CD4-positive, alpha-beta T cell (primary cell): Measurements from ENCODE around the gene KIF7. TPM values are rescaled to one million over a fixed set of nuclear protein-coding genes. Genes with fewer than 3 reads are reported as not detected.

ENCODE experiments used
- ATAC-seq: fragments of 200-7000 bp; cut with Tn5 transposase; one replicate; pipeline ENCODE4 v1.10.0; 2022; ENCODE audit warnings: mild to moderate bottlenecking; ENCODE audit not compliant: poor library complexity
- CTCF ChIA-PET: fragments of 350-600 bp; sonication (Branson Sonifier 250); formaldehyde crosslinking; loops from one replicate; lab custom pipeline; 2021; ENCODE audit warnings: antibody characterized with exemption, inconsistent platforms; lab: Charles Lee
- POLR2A ChIA-PET: fragments of 350-600 bp; sonication (Branson Sonifier 250); formaldehyde crosslinking; loops from one replicate; lab custom pipeline; 2021; ENCODE audit warnings: antibody characterized with exemption, inconsistent platforms; lab: Charles Lee
- DNase-seq, 14 experiments: peaks; one replicate each; pipeline ENCODE4 v3.0.0-alpha.2; 2013 to 2020; ENCODE audit warnings: mixed read lengths in 2 of 14
- H3K27ac ChIP-seq, 2 donors: one replicate each; pipeline versions ENCODE4 v1.5.1 to v1.7.0; 2013; ENCODE audit warnings: low read length in 2 of 2, low read depth in 1 of 2, mild to moderate bottlenecking in 1 of 2
- H3K27me3 ChIP-seq, 2 experiments: 1 replicate in 1 of 2; 2 replicates in 1 of 2; pipeline versions ENCODE4 v1.6.1 to v1.7.0; 2013; ENCODE audit warnings: low read length in 2 of 2, control low read depth in 1 of 2, mild to moderate bottlenecking in 1 of 2, moderate library complexity in 1 of 2; ENCODE audit not compliant: insufficient read depth in 2 of 2, control insufficient read depth in 1 of 2
- H3K36me3 ChIP-seq: one replicate; pipeline ENCODE4 v1.6.1; 2013; ENCODE audit warnings: low read length, control low read depth; ENCODE audit not compliant: insufficient read depth
- H3K4me1 ChIP-seq: one replicate; pipeline ENCODE4 v1.6.1; 2013; ENCODE audit warnings: low read length, control low read depth; ENCODE audit not compliant: insufficient read depth
- H3K4me3 ChIP-seq: one replicate; pipeline ENCODE4 v1.5.1; 2013; ENCODE audit warnings: mild to moderate bottlenecking, low read length, moderate library complexity
- H3K9me3 ChIP-seq, 2 experiments: 1 replicate in 1 of 2; 2 replicates in 1 of 2; pipeline versions ENCODE4 v1.6.1 to v1.7.0; 2013; ENCODE audit warnings: low read length in 2 of 2, mild to moderate bottlenecking in 2 of 2, control low read depth in 1 of 2, moderate library complexity in 1 of 2; ENCODE audit not compliant: control insufficient read depth in 1 of 2, insufficient read depth in 1 of 2
- H3K27ac Mint-ChIP-seq: one replicate; pipeline ENCODE4 v1.8.0; 2020; ENCODE audit warnings: mixed read lengths
- H3K27me3 Mint-ChIP-seq: one replicate; pipeline ENCODE4 v1.8.0; 2021; ENCODE audit warnings: mixed read lengths
- H3K36me3 Mint-ChIP-seq: one replicate; pipeline ENCODE4 v1.8.0; 2021; ENCODE audit warnings: low read depth, mixed read lengths
- H3K4me1 Mint-ChIP-seq: one replicate; pipeline ENCODE4 v1.8.0; 2021; ENCODE audit warnings: low read depth, mixed read lengths
- H3K4me3 Mint-ChIP-seq: one replicate; pipeline ENCODE4 v1.8.0; 2020; ENCODE audit warnings: mild to moderate bottlenecking, mixed read lengths
- H3K9me3 Mint-ChIP-seq: one replicate; pipeline ENCODE4 v1.8.0; 2020; ENCODE audit warnings: mixed read lengths
- CTCF ChIP-seq: fragments of 200-600 bp; IDR thresholded peaks from one replicate; pipeline ENCODE4 v1.8.0; 2022; ENCODE audit warnings: antibody characterized with exemption, mild to moderate bottlenecking
- intact Hi-C, 2 experiments: fragments of 100-400 bp; cut with DNase I in 1 of 2; cut with micrococcal nuclease in 1 of 2; formaldehyde crosslinking; loops; one replicate each; pipeline versions ENCODE4 v1.15.1 to v1.9.0; 2023 to 2025; cut with DNase I, micrococcal nuclease
- total RNA-seq, 174 experiments: library from RNA in 2 of 174; stranded (reverse) in 2 of 174; gene quantifications; one replicate each; pipeline ENCODE4 v1.2.3 and lab custom pipeline; 2021 to 2026

The KIF7 gene
- total RNA-seq, 2 experiments from 2014 or later = 0.08 to 0.20 TPM

DNA sequence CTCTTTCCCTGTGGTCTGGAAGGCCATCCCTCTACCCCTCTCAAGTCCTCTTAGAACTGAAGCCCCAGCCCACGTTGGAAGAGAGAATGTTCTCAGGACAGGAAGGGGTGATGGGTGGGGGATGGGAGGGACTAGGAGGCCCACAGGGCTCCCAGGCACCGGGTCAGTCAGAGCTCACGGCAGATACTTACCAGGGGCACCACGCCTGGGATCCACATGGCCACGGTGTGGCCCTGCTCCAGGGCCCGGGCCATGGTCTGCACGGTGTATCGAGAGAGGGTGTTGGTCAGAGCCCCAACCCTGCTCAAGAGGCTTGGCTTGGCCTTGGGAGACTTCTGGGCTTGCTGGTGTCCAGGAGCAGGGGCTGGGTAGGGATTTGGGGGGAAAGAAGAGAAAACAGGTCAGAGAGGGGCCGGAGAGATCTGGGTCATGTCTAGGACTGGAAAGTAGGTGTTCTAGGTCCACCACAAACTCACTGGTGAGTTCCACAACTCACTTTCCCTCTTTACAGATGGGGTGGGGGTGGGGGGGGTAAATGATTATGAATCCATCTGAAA lies 14.1 kb upstream of the KIF7 start:
- intact Hi-C loops = no loop called here
- H3K9me3 ChIP-seq = peaks cover 0 to 11% of the 10 kb centered on the region in 2 experiments
- no peak overlapping the region for H3K27ac ChIP-seq
- H3K4me3 Mint-ChIP-seq = no peak overlapping the region
- DNase-seq = no peak
- no peak for TF ChIP-seq CTCF
- peaks cover 3% of the 10 kb centered on the region for H3K4me1 ChIP-seq
- H3K4me1 Mint-ChIP-seq = peaks cover 4% of the 10 kb centered on the region
- H3K27me3 Mint-ChIP-seq = peaks cover 21% of the 10 kb centered on the region
- no peaks in the 10 kb centered on the region for H3K9me3 Mint-ChIP-seq
- H3K27ac Mint-ChIP-seq = no peak overlapping the region
- ATAC-seq = no peak
- H3K27me3 ChIP-seq = peaks cover 16 to 22% of the 10 kb centered on the region in 2 experiments
- POLR2A ChIA-PET = no interaction called here
- H3K36me3 ChIP-seq = no peaks in the 10 kb centered on the region
- no peak overlapping the region for H3K4me3 ChIP-seq
- CTCF ChIA-PET = no interaction called here
- H3K36me3 Mint-ChIP-seq = no peaks in the 10 kb centered on the region

DNA sequence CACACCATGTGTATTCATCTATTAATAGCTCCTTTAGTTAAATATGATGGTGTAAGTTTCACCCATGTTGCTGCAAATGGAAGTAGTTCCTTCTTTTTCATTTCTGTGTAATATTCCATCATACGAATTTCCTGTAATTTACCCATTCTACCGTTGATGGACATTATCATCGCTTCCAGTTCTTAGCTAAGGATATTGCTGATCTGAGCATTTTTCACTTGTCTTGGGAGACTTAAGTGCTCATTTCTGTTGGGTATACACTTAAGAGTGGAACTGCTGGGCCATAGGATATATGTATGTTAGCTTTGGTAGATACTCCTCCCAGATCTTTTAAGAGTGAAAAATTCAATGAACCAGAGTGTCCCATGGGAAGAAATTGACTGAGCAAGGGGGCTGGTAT lies 12.9 kb upstream of the KIF7 start:
- Histone ChIP-seq H3K27me3 (peaks cover 16 to 23% of the 10 kb centered on the region in 2 experiments), H3K36me3 (no peaks in the 10 kb centered on the region), H3K4me3 (no peak overlapping the region), H3K4me1 (peaks cover 3% of the 10 kb centered on the region), H3K9me3 (peaks cover 0 to 9% of the 10 kb centered on the region in 2 experiments), H3K27ac (no peak overlapping the region)
- ChIA-PET POLR2A (no interaction called here), CTCF (no interaction called here)
- no peaks in the 10 kb centered on the region for H3K9me3 Mint-ChIP-seq
- no peak overlapping the region for H3K4me3 Mint-ChIP-seq
- ATAC-seq (no peak), DNase-seq (no peak)
- intact Hi-C loops = no loop called here
- H3K27ac Mint-ChIP-seq = no peak overlapping the region
- peaks cover 26% of the 10 kb centered on the region for H3K27me3 Mint-ChIP-seq
- TF ChIP-seq CTCF = no peak
- no peaks in the 10 kb centered on the region for H3K36me3 Mint-ChIP-seq
- peaks cover 4% of the 10 kb centered on the region for H3K4me1 Mint-ChIP-seq

- H3K27ac ChIP-seq = no peak overlapping the region
- intact Hi-C loops = no loop called here
- TF ChIP-seq CTCF = no peak
- no peaks in the 10 kb centered on the region for H3K9me3 Mint-ChIP-seq
- H3K36me3 Mint-ChIP-seq = no peaks in the 10 kb centered on the region
- H3K9me3 ChIP-seq = peaks cover 0 to 6% of the 10 kb centered on the region in 2 experiments
- no peak overlapping the region for H3K4me3 ChIP-seq
- peaks cover 3% of the 10 kb centered on the region for H3K4me1 ChIP-seq
- ChIA-PET CTCF (no interaction called here), POLR2A (no interaction called here)
- H3K4me3 Mint-ChIP-seq = no peak overlapping the region
- DNase-seq = no peak
- H3K27ac Mint-ChIP-seq = no peak overlapping the region
- H3K36me3 ChIP-seq = no peaks in the 10 kb centered on the region
- no peak for ATAC-seq
- peaks cover 30% of the 10 kb centered on the region for H3K27me3 Mint-ChIP-seq
- H3K27me3 ChIP-seq = peaks cover 17 to 23% of the 10 kb centered on the region in 2 experiments
- peaks cover 4% of the 10 kb centered on the region for H3K4me1 Mint-ChIP-seq
Measured at GRCh38 chr15:89667706-89667960, 12.4 kb upstream of the KIF7 start.
